Thymus (tissue), 11 donors: Measurements from ENCODE around the gene ZNF586. TPM values are rescaled to one million over a fixed set of nuclear protein-coding genes. Genes with fewer than 3 reads are reported as not detected.
A peak's percentile ranks its signal among the peaks of the same experiment; 100 is the strongest.
"Not testable (repeated sequence)": the region's sequence is repeated elsewhere in the genome, so short reads cannot be mapped to it uniquely, and the experiment has no call there.

Experiments
- DNase-seq, 9 donors: peaks; one replicate each; pipeline ENCODE4 v3.0.0-alpha.2; 2013; ENCODE audit warnings: low spot score in 9 of 9, low read depth in 6 of 9, missing footprints in 1 of 9
- H3K27ac ChIP-seq, 2 donors: one replicate each; pipeline ENCODE4 v1.5.1; 2013; ENCODE audit warnings: control low read depth in 1 of 2, low read depth in 1 of 2, low read length in 1 of 2, mild to moderate bottlenecking in 1 of 2, moderate library complexity in 1 of 2
- H3K27me3 ChIP-seq, 2 donors: one replicate each; pipeline ENCODE4 v1.5.1; 2013; ENCODE audit warnings: low read length in 1 of 2; ENCODE audit not compliant: control insufficient read depth in 2 of 2, insufficient read depth in 1 of 2
- H3K36me3 ChIP-seq, 2 donors: one replicate each; pipeline ENCODE4 v1.5.1; 2013; ENCODE audit warnings: low read length in 1 of 2, mild to moderate bottlenecking in 1 of 2, moderate library complexity in 1 of 2; ENCODE audit not compliant: control insufficient read depth in 2 of 2, insufficient read depth in 2 of 2
- H3K4me1 ChIP-seq, 2 donors: one replicate each; pipeline ENCODE4 v1.5.1; 2013; ENCODE audit warnings: low read length in 2 of 2; ENCODE audit not compliant: control insufficient read depth in 2 of 2, insufficient read depth in 2 of 2
- H3K4me3 ChIP-seq, 2 donors: one replicate each; pipeline ENCODE4 v1.5.1; 2013; ENCODE audit warnings: low read length in 2 of 2, control low read depth in 1 of 2, mild to moderate bottlenecking in 1 of 2
- H3K9me3 ChIP-seq, 2 donors: one replicate each; pipeline ENCODE4 v1.5.1; 2013; ENCODE audit warnings: low read length in 1 of 2, mild to moderate bottlenecking in 1 of 2; ENCODE audit not compliant: control insufficient read depth in 2 of 2, insufficient read depth in 1 of 2
- WGBS: extraction: QIAGEN DNeasy Blood & Tissue Kit; methylation state at CpG from one replicate; pipeline ENCODE4 v1.1.7; 2013; 5-methylcytosine and 5-hydroxymethylcytosine counted together
- polyA plus RNA-seq: library from polyadenylated mRNA; stranded (reverse); fragments of 200-250 nt; gene quantifications from one replicate; pipeline ENCODE4 v1.2.3, GENCODE V29; 2013
- total RNA-seq: library from RNA; stranded (reverse); fragments of 120-200 nt; gene quantifications from one replicate; pipeline ENCODE4 v1.2.4, GENCODE V29; 2013
- donor health status: healthy.

Gene ZNF586
- total and polyA plus RNA-seq, 2 donors, result 15.2 to 26.9 TPM

DNA sequence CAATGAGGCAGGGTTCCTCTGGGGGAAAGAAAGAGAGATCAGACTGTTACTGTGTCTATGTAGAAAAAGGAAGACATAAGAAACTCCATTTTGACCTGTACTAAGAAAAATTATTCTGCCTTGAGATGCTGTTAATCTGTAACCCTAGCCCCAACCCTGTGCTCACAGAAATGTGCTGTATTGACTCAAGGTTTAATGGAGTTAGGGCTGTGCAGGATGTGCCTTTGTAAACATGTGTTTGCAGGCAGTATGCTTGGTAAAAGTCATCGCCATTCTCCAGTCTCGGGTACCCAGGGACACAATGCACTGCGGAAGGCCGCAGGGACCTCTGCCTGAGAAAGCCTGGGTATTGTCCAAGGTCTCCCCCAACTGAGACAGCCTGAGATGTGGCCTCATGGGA lies 54.1 kb downstream of the ZNF586 start:
- H3K27me3 ChIP-seq, H3K4me1 ChIP-seq, H3K36me3 ChIP-seq, DNase-seq, H3K27ac ChIP-seq, H3K4me3 ChIP-seq, H3K9me3 ChIP-seq: not testable (repeated sequence)
- WGBS, result 98% methylated on average over 4 of the region's 4 CpGs

DNA sequence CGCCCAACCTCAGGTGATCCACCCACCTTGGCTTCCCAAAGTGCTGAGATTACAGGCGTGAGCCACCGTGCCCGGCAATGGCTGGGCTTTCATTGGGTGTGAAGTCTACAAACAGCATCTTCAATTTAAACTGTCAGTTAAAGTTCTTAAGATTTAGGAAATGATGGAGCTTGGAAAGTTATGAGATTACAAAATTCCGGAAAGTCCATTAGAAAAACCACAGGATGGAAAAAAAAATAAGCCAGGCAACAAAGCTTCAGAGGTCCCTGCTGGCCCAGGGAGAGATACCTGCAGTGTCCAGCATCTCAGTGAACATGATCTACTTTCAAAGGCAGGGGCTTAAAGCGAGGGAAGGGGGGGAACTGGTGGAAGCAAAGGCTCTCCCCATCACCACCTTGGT lies 56.0 kb downstream of the ZNF586 start:
- no peaks in the 10 kb centered on the region for H3K27me3 ChIP-seq
- H3K27ac ChIP-seq, result no peak overlapping the region
- H3K4me1 ChIP-seq, result peaks cover 0 to 4% of the 10 kb centered on the region in 2 donors
- H3K4me3 ChIP-seq, result no peak overlapping the region
- no peaks in the 10 kb centered on the region for H3K36me3 ChIP-seq
- DNase-seq, result no peak
- no peaks in the 10 kb centered on the region for H3K9me3 ChIP-seq
- WGBS, result 96% methylated on average over 6 of the region's 6 CpGs

DNA sequence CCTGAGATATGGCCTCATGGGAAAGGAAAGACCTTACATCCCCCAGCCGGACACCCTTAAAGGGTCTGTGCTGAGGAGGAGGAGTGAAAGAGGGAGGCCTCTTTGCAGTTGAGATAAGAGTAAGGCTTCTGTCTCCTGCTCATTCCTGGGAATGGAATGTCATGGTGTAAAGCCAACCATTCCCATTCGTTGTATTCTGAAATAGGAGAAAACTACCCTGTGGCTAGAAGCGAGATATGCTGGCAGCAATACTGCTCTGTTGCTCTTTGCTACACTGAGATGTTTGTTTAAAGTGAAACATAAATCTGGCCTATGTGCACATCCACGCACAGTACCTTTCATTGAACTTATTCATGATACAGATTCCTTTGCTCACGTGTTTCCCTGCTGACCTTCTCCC lies 59.8 kb downstream of the ZNF586 start:
- Histone ChIP-seq H3K27ac (no peak overlapping the region), H3K4me1 (no peaks in the 10 kb centered on the region), H3K4me3 (no peak overlapping the region), H3K27me3 (no peaks in the 10 kb centered on the region), H3K9me3 (no peaks in the 10 kb centered on the region), H3K36me3 (no peaks in the 10 kb centered on the region)
- no peak for DNase-seq
- 97% methylated on average over 5 of the region's 5 CpGs for WGBS

DNA sequence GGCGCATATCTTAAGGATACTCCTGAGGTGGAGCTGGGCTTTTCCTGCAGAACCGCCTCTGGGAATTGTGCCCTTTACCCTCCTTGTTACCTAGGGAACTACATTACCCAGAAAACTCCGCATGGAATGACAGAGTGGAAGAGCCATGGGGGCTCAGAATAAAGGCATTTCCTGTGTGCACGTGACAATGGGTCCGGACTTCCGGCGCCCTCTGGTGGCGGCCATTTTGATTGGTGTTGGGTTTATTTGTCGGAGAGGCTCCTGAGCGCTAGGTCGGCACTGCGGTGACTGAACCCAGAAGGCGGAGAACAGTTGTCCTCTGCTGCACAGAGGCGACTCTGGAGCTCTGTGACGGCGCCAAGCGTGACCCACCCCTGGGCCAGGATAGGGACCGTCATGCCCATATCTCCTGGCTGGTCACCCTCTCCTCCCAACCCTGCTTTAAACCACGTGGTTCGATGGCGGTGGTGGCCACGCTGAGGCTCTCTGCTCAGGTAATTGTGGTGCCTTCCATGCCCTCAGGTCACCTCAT lies 60.7 kb downstream of the ZNF586 start, which contains the start of gene ZNF587B:
ZNF587B (plus strand) TSS at position 229 of the 532 bp plus-strand sequence; CDS start at position 459, 230 bp downstream.
- DNase-seq, result peak in 3 of 9 donors; percentile 21 to 65 (median 41)
- WGBS, result 82% methylated on average over 22 of the region's 22 CpGs
- no peaks in the 10 kb centered on the region for H3K27me3 ChIP-seq
- no peaks in the 10 kb centered on the region for H3K9me3 ChIP-seq
- H3K4me3 ChIP-seq, result peak within 1 kb of the TSS in 1 of 2 donors; percentile 34
- no peaks in the 10 kb centered on the region for H3K36me3 ChIP-seq
- H3K27ac ChIP-seq, result peak within 1 kb of the TSS in 1 of 2 donors; percentile 24
- no peaks in the 10 kb centered on the region for H3K4me1 ChIP-seq

Other genes with a start within 250 kb of the ZNF586 start
- gene ZNF549, start 242.3 kb upstream of the ZNF586 start, total RNA-seq, result 7.0 TPM
- gene ZNF549, start 242.3 kb upstream of the ZNF586 start, polyA plus RNA-seq, result 6.3 TPM
- 11.8 TPM for gene ZNF550, start 209.8 kb upstream of the ZNF586 start, total RNA-seq
- gene ZNF550, start 209.8 kb upstream of the ZNF586 start, polyA plus RNA-seq, result 8.0 TPM
- gene ZNF416, start 190.8 kb upstream of the ZNF586 start, total RNA-seq, result 7.1 TPM
- gene ZNF416, start 190.8 kb upstream of the ZNF586 start, polyA plus RNA-seq, result 4.4 TPM
- gene ZIK1, start 185.5 kb upstream of the ZNF586 start, total RNA-seq, result 12.2 TPM
- 6.0 TPM for gene ZIK1, start 185.5 kb upstream of the ZNF586 start, polyA plus RNA-seq
- gene ZNF530, start 169.8 kb upstream of the ZNF586 start, total RNA-seq, result 6.2 TPM
- 3.9 TPM for gene ZNF530, start 169.8 kb upstream of the ZNF586 start, polyA plus RNA-seq
- 18.8 TPM for gene ZNF134, start 155.4 kb upstream of the ZNF586 start, total RNA-seq
- 9.0 TPM for gene ZNF134, start 155.4 kb upstream of the ZNF586 start, polyA plus RNA-seq
- gene ZNF211, start 136.5 kb upstream of the ZNF586 start, total RNA-seq, result 18.2 TPM
- 24.6 TPM for gene ZNF211, start 136.5 kb upstream of the ZNF586 start, polyA plus RNA-seq
- 0.05 TPM for gene ZSCAN4, start 100.7 kb upstream of the ZNF586 start, total RNA-seq
- 0.96 TPM for gene ZSCAN4, start 100.7 kb upstream of the ZNF586 start, polyA plus RNA-seq
- 11.1 TPM for gene ZNF551, start 87.7 kb upstream of the ZNF586 start, total RNA-seq
- 3.4 TPM for gene ZNF551, start 87.7 kb upstream of the ZNF586 start, polyA plus RNA-seq
- 10.5 TPM for gene ZNF154, start 60.5 kb upstream of the ZNF586 start, total RNA-seq
- gene ZNF154, start 60.5 kb upstream of the ZNF586 start, polyA plus RNA-seq, result 10.8 TPM
- 21.9 TPM for gene ZNF671, start 42.1 kb upstream of the ZNF586 start, total RNA-seq
- 19.8 TPM for gene ZNF671, start 42.1 kb upstream of the ZNF586 start, polyA plus RNA-seq
- gene ZNF776, start 22.9 kb upstream of the ZNF586 start, total RNA-seq, result 25.1 TPM
- gene ZNF776, start 22.9 kb upstream of the ZNF586 start, polyA plus RNA-seq, result 13.8 TPM
- gene ZNF552, start 45.2 kb downstream of the ZNF586 start, total RNA-seq, result 7.3 TPM
- gene ZNF552, start 45.2 kb downstream of the ZNF586 start, polyA plus RNA-seq, result 7.8 TPM
- 12.4 TPM for gene ZNF587B, start 60.6 kb downstream of the ZNF586 start, total RNA-seq
- gene ZNF587B, start 60.6 kb downstream of the ZNF586 start, polyA plus RNA-seq, result 9.1 TPM
- gene ZNF587, start 80.2 kb downstream of the ZNF586 start, total RNA-seq, result 16.6 TPM
- 25.4 TPM for gene ZNF587, start 80.2 kb downstream of the ZNF586 start, polyA plus RNA-seq
- 19.5 TPM for gene ZNF814, start 119.4 kb downstream of the ZNF586 start, total RNA-seq
- 16.7 TPM for gene ZNF814, start 119.4 kb downstream of the ZNF586 start, polyA plus RNA-seq
- gene ZNF417, start 146.9 kb downstream of the ZNF586 start, total RNA-seq, result 15.1 TPM
- 5.4 TPM for gene ZNF417, start 146.9 kb downstream of the ZNF586 start, polyA plus RNA-seq
- gene ZNF418, start 165.7 kb downstream of the ZNF586 start, total RNA-seq, result 12.8 TPM
- 8.2 TPM for gene ZNF418, start 165.7 kb downstream of the ZNF586 start, polyA plus RNA-seq
- gene ZNF256, start 178.0 kb downstream of the ZNF586 start, total RNA-seq, result 7.5 TPM
- gene ZNF256, start 178.0 kb downstream of the ZNF586 start, polyA plus RNA-seq, result 7.0 TPM
- 0.47 TPM for gene C19orf18, start 204.9 kb downstream of the ZNF586 start, total RNA-seq
- 7.7 TPM for gene C19orf18, start 204.9 kb downstream of the ZNF586 start, polyA plus RNA-seq
- 17.8 TPM for gene ZNF606, start 233.1 kb downstream of the ZNF586 start, total RNA-seq
- 18.8 TPM for gene ZNF606, start 233.1 kb downstream of the ZNF586 start, polyA plus RNA-seq